ENCODE results near the gene EPS8.

The EPS8 gene

GRCh38 chr12:15597125-15597830 is 191.9 kb downstream of the EPS8 start:
- no peak for DNase-seq

GRCh38 chr12:15596174-15596573 is 193.0 kb downstream of the EPS8 start:
- DNase-seq, result no peak

GRCh38 chr12:15592934-15593333 is 196.3 kb downstream of the EPS8 start:
- no peak for DNase-seq

GRCh38 chr12:15591811-15592210 is 197.4 kb downstream of the EPS8 start:
- DNase-seq, result no peak

GRCh38 chr12:15590180-15590826 is 198.9 kb downstream of the EPS8 start:
- peak; percentile 71 for DNase-seq

GRCh38 chr12:15589328-15590032 is 199.7 kb downstream of the EPS8 start:
- DNase-seq, result no peak

GRCh38 chr12:15584366-15585041 is 204.7 kb downstream of the EPS8 start:
- peak; percentile 60 for DNase-seq

- DNase-seq, result no peak
Measured at GRCh38 chr12:15583804-15584203, 205.4 kb downstream of the EPS8 start.

- no peak for DNase-seq
Measured at GRCh38 chr12:15581006-15581405, 208.2 kb downstream of the EPS8 start.

GRCh38 chr12:15580431-15580830 is 208.8 kb downstream of the EPS8 start:
- peak; percentile 33 for DNase-seq

GRCh38 chr12:15575671-15576541 is 213.3 kb downstream of the EPS8 start:
- DNase-seq, result no peak

GRCh38 chr12:15574353-15574752 is 214.8 kb downstream of the EPS8 start:
- DNase-seq, result no peak

Measured in CD4-positive, alpha-beta T cell treated with Interleukin-12 subunit alpha and Interleukin-12 subunit beta, for 1 hour (primary cell).